Measurements from ENCODE around the gene ARL13B. TPM values are rescaled to one million over a fixed set of nuclear protein-coding genes. Genes with fewer than 3 reads are reported as not detected.
A peak's percentile ranks its signal among the peaks of the same experiment; 100 is the strongest.

The ARL13B gene
- total and polyA plus RNA-seq, 10 of the 15 experiments (the other 5 are each of a cell fraction or from before 2014, with no cell fraction given) = 3.0 to 10.4 (median 7.9) TPM

DNA sequence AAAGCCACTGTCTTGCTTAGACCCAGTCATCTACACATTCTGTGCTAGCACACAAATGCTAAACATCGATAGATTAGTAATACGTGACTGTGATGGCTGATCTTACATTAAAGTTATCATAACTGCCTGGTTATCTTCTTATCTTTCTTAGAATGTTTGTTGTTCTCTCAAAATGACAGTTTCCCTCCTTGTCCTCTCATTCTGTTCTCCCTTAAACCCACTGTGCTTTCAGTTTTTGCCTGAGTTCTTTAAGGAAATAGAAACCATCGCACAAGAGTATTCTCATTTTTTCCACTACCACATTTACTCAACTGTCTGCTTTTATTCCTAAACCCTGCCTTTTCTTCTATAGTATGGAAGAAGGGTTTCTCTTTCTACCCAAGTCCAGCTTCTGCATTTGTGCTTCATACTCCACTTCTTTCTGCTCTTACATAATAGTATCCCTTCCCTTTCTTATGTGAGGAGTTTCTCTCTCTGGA lies 31.3 kb downstream of the ARL13B start:
- ChIA-PET SMC1A (ENCODE audit: uncharacterized antibody, unreplicated experiment) (interaction anchor here (1.2 to 1.6 kb wide), 2 partner anchors 10 to 58 kb away, joined by 4 to 5 read pairs; no protein-coding TSS in a partner anchor), CTCF (interaction anchor here (0.9 kb wide), 1 partner anchor 58 kb away, joined by 3 read pairs; no protein-coding TSS in a partner anchor), RAD21 (ENCODE audit: unreplicated experiment) (interaction anchor here (2.1 kb wide), 1 partner anchor 59 kb away, joined by 6 read pairs; no protein-coding TSS in a partner anchor)

More for the DNA sequence above, 31.3 kb downstream of the ARL13B start:
- Histone ChIP-seq H2AFZ (ENCODE audit: control insufficient read depth, low read depth, low read length) (no peak overlapping the region), H3K4me2 (ENCODE audit: control insufficient read depth, insufficient read depth) (no peak overlapping the region), H3K27me3 (replicated peaks in 1 of 2; ENCODE audit: control insufficient read depth in 2 of 2, insufficient read depth in 2 of 2, low read length in 1 of 2) (no peaks in the 10 kb centered on the region), H3K27ac (ENCODE audit: control insufficient read depth, insufficient read depth) (no peak overlapping the region), H3K9ac (ENCODE audit: control insufficient read depth, insufficient read depth, low read length) (no peak overlapping the region), H3K4me3 (no peak overlapping the region), H3K79me2 (ENCODE audit: control insufficient read depth, insufficient read depth, low read length) (no peaks in the 10 kb centered on the region), H3K4me1 (ENCODE audit: control insufficient read depth, insufficient read depth, low read length) (no peaks in the 10 kb centered on the region), H4K20me1 (ENCODE audit: control insufficient read depth, insufficient read depth) (no peaks in the 10 kb centered on the region), H3K36me3 (ENCODE audit: control insufficient read depth in 2 of 2, insufficient read depth in 2 of 2, low read length in 1 of 2) (no peaks in the 10 kb centered on the region), H3K9me3 (replicated peaks; ENCODE audit: control insufficient read depth, insufficient read depth, low read length) (no peaks in the 10 kb centered on the region)
- FAIRE-seq (no peak), ATAC-seq (no peak), DNase-seq (ENCODE audit: low read depth, low spot score) (no peak)
- 83% methylated on average over 3 of the region's 3 CpGs for WGBS (ENCODE audit: insufficient coverage, insufficient replicate concordance, low lambda C conversion rate, missing lambda C conversion rate)
- TF ChIP-seq NKRF (conservative IDR thresholded peaks at IDR 0.05) = no peak
- TF ChIP-seq ETV6 (conservative IDR thresholded peaks at IDR 0.05 in 1 of 2, IDR thresholded peaks at IDR 0.05 in 1 of 2; ENCODE audit: borderline replicate concordance in 1 of 2, low read depth in 1 of 2) = 0 out of 4 replicates have a peak, but pooled peaks of 1 of the 2 experiments have one; percentile 24
- in situ Hi-C loops (cut with MboI) = no loop called here
- BruUV-seq (replicated peaks) = no TSS peak
- POLR2A ChIA-PET = no interaction called here
- intact Hi-C loops (cut with micrococcal nuclease; ENCODE audit: unreplicated experiment) = no loop called here
